Motor neuron (in vitro differentiated cells): ENCODE results near the gene GPSM3. TPM values are rescaled to one million over a fixed set of nuclear protein-coding genes. Genes with fewer than 3 reads are reported as not detected.
"Not testable (repeated sequence)": the region's sequence is repeated elsewhere in the genome, so short reads cannot be mapped to it uniquely, and the experiment has no call there.

Experiments
- ATAC-seq, 8 experiments: fragments of 200-7000 bp; cut with Tn5 transposase; replicated peaks in 6 of 8; 2 replicates each; pipeline ENCODE4 v1.8.0; 2021; ENCODE audit warnings: mild to moderate bottlenecking in 8 of 8, moderate library complexity in 8 of 8
- H3K27ac ChIP-seq, 2 donors: fragments of 250-450 bp; sonication (Bioruptor Pico); 2 replicates each; pipeline ENCODE4 v1.9.0; 2021; ENCODE audit warnings: antibody characterized with exemption in 2 of 2, mild to moderate bottlenecking in 2 of 2, moderate library complexity in 1 of 2
- H3K4me1 ChIP-seq, 2 donors: fragments of 250-450 bp; sonication (Bioruptor Pico); replicated peaks in 1 of 2; 2 replicates each; pipeline ENCODE4 v1.6.1; 2021; ENCODE audit warnings: antibody characterized with exemption in 2 of 2, mild to moderate bottlenecking in 2 of 2, moderate library complexity in 1 of 2
- H3K4me3 ChIP-seq, 5 donors: fragments of 250-450 bp; sonication (Bioruptor Pico); 2 replicates each; pipeline ENCODE4 v1.9.0; 2021; ENCODE audit warnings: antibody characterized with exemption in 5 of 5, mild to moderate bottlenecking in 5 of 5, moderate library complexity in 4 of 5
- WGBS, 10 experiments: fragments of 450-650 bp; shearing (Covaris generic); methylation state at CpG; one replicate each; pipeline ENCODE4 v1.0.0; 2022; 5-methylcytosine and 5-hydroxymethylcytosine counted together
- in situ Hi-C, 9 experiments: fragments of 400-800 bp; cut with MboI; loops; one replicate each; pipeline ENCODE4 v1.15.0; 2021; ENCODE audit warnings: low sequenced_read_pairs in 9 of 9, low pct_unique_long_range_greater_than_20kb in 2 of 9; ENCODE audit not compliant: unreplicated experiment in 9 of 9
- total RNA-seq, 8 experiments: library from RNA; unstranded; fragments of 300-600 nt; gene quantifications; 2 replicates each; pipeline versions ENCODE4 v1.2.3 to v1.2.4, GENCODE V29; 2022

The GPSM3 gene
- total RNA-seq, 8 experiments from 2014 or later, result 0.60 to 7.7 (median 1.4) TPM

GRCh38 chr6:32190054-32190851 is 2.2 kb downstream of the GPSM3 start, which contains the start of gene PBX2:
Gene PBX2 (minus strand): TSS chr6:32190202. CDS start chr6:32189915, 287 bp downstream.
- Histone ChIP-seq H3K4me3 (peak within 1 kb of the TSS; percentile 42 to 68 (median 65)), H3K27ac (peak within 1 kb of the TSS; percentile 86 to 88), H3K4me1 (peaks cover 22 to 33% of the 10 kb centered on the region in 2 donors)
- 0% methylated on average over 1 to 3 of the region's 23 CpGs; no CpG with 5 or more reads in 8 of the 10 experiments for whole genome bisulfite sequencing, 10 experiments
- in situ Hi-C loops, result loop anchor here in 1 of 9 experiments (25.0 kb wide), 1 partner anchor 653 kb away; the partner anchor contains the start of genes ATP6V1G2, DDX39B, MCCD1 and NFKBIL1
- ATAC-seq, result peak; percentile 19 to 73 (median 68)

GRCh38 chr6:32189742-32190053 is 2.7 kb downstream of the GPSM3 start:
- peak overlapping the region; percentile 86 to 88 for H3K27ac ChIP-seq
- whole genome bisulfite sequencing, 10 experiments, result no CpG with 5 or more reads among the region's 23 CpGs
- H3K4me1 ChIP-seq, result peaks cover 19 to 32% of the 10 kb centered on the region in 2 donors
- peak overlapping the region; percentile 42 to 68 (median 65) for H3K4me3 ChIP-seq
- ATAC-seq, result no peak
- in situ Hi-C loops, result loop anchor here in 1 of 9 experiments (25.0 kb wide), 1 partner anchor 652 kb away; the partner anchor contains the start of genes ATP6V1G2, DDX39B, MCCD1 and NFKBIL1

GRCh38 chr6:32189069-32189741 is 3.2 kb downstream of the GPSM3 start:
- H3K27ac ChIP-seq, result peak overlapping the region; percentile 86 to 88
- WGBS, 10 experiments, result 0% methylated on average over 1 of the region's 10 CpGs; no CpG with 5 or more reads in 8 of the 10 experiments
- peak in 5 of 8 experiments; percentile 9 to 62 (median 51) for ATAC-seq
- in situ Hi-C loops, result loop anchor here in 1 of 9 experiments (25.0 kb wide), 1 partner anchor 652 kb away; the partner anchor contains the start of genes ATP6V1G2, DDX39B, MCCD1 and NFKBIL1
- H3K4me3 ChIP-seq, result peak overlapping the region; percentile 42 to 68 (median 65)
- peaks cover 20 to 34% of the 10 kb centered on the region in 2 donors for H3K4me1 ChIP-seq

- Histone ChIP-seq H3K27ac (peak overlapping the region; percentile 86 to 88), H3K4me3 (peak overlapping the region; percentile 42 to 68 (median 65)), H3K4me1 (peaks cover 21 to 36% of the 10 kb centered on the region in 2 donors)
- in situ Hi-C loops, result loop anchor here in 1 of 9 experiments (25.0 kb wide), 1 partner anchor 651 kb away; the partner anchor contains the start of genes ATP6V1G2, DDX39B, MCCD1 and NFKBIL1
- peak; percentile 1 to 36 (median 14) for ATAC-seq
- WGBS, 10 experiments, result 0 to 20% (median 14%) methylated on average over 1 to 2 of the region's 13 CpGs; no CpG with 5 or more reads in 5 of the 10 experiments
Measured at GRCh38 chr6:32188381-32189068, 3.9 kb downstream of the GPSM3 start.

GRCh38 chr6:32187725-32188380 is 4.6 kb downstream of the GPSM3 start:
- in situ Hi-C loops, result loop anchor here in 1 of 9 experiments (25.0 kb wide), 1 partner anchor 651 kb away; the partner anchor contains the start of genes ATP6V1G2, DDX39B, MCCD1 and NFKBIL1
- not testable (repeated sequence) for H3K27ac ChIP-seq

GRCh38 chr6:32187009-32187709 is 5.3 kb downstream of the GPSM3 start:
- WGBS, 10 experiments, result 87 to 100% (median 90%) methylated on average over 2 to 5 of the region's 12 CpGs; no CpG with 5 or more reads in 5 of the 10 experiments
- H3K4me1 ChIP-seq, result peaks cover 21 to 36% of the 10 kb centered on the region in 2 donors
- no peak for ATAC-seq
- H3K27ac ChIP-seq, result no peak overlapping the region
- no peak overlapping the region for H3K4me3 ChIP-seq
- in situ Hi-C loops, result loop anchor here in 1 of 9 experiments (25.0 kb wide), 1 partner anchor 650 kb away; the partner anchor contains the start of genes ATP6V1G2, DDX39B, MCCD1 and NFKBIL1

More at GRCh38 chr6:32187725-32188380, 4.6 kb downstream of the GPSM3 start:
- peaks cover 21 to 36% of the 10 kb centered on the region in 2 donors for H3K4me1 ChIP-seq
- not testable (repeated sequence) for ATAC-seq
- peak overlapping the region in 4 of 5 donors; percentile 42 to 68 (median 62) for H3K4me3 ChIP-seq
- WGBS, 10 experiments, result 80 to 100% (median 98%) methylated on average over 2 to 5 of the region's 18 CpGs; no CpG with 5 or more reads in 6 of the 10 experiments

GRCh38 chr6:32186151-32186840 is 6.1 kb downstream of the GPSM3 start:
- not testable (repeated sequence) for ATAC-seq, H3K4me3 ChIP-seq
- H3K4me1 ChIP-seq, result peaks cover 21 to 36% of the 10 kb centered on the region in 2 donors
- H3K27ac ChIP-seq, result peak overlapping the region in 1 of 2 donors; percentile 56
- 33 to 100% (median 75%) methylated on average over 3 to 6 of the region's 10 CpGs; no CpG with 5 or more reads in 3 of the 10 experiments for WGBS, 10 experiments
- in situ Hi-C loops, result loop anchor here in 1 of 9 experiments (25.0 kb wide), 1 partner anchor 649 kb away; the partner anchor contains the start of genes ATP6V1G2, DDX39B, MCCD1 and NFKBIL1

GRCh38 chr6:32185681-32186131 is 6.7 kb downstream of the GPSM3 start:
- Histone ChIP-seq H3K27ac (peak overlapping the region in 1 of 2 donors; percentile 56), H3K4me1 (peaks cover 15 to 33% of the 10 kb centered on the region in 2 donors)
- peak; percentile 18 to 74 (median 36) for ATAC-seq
- 0 to 60% (median 1%) methylated on average over 1 to 9 of the region's 11 CpGs; no CpG with 5 or more reads in 6 of the 10 experiments for WGBS, 10 experiments
- not testable (repeated sequence) for H3K4me3 ChIP-seq
- in situ Hi-C loops, result loop anchor here in 1 of 9 experiments (25.0 kb wide), 1 partner anchor 648 kb away; the partner anchor contains the start of genes ATP6V1G2, DDX39B, MCCD1 and NFKBIL1

- H3K4me1 ChIP-seq, result peaks cover 18 to 38% of the 10 kb centered on the region in 2 donors
- ATAC-seq, result no peak
- WGBS, 10 experiments, result 0 to 100% (median 93%) methylated on average over 1 to 2 of the region's 6 CpGs; no CpG with 5 or more reads in 5 of the 10 experiments
- H3K27ac ChIP-seq, result peak within 1 kb of the TSS; percentile 37 to 66
- no peak within 1 kb of the TSS for H3K4me3 ChIP-seq
- in situ Hi-C loops, result loop anchor here in 1 of 9 experiments (25.0 kb wide), 1 partner anchor 647 kb away; the partner anchor contains the start of genes ATP6V1G2, DDX39B, MCCD1 and NFKBIL1
Measured at GRCh38 chr6:32184084-32184640, 8.3 kb downstream of the GPSM3 start, which contains the start of gene AGER. Gene AGER (minus strand): TSS chr6:32184253. CDS start chr6:32184222, 31 bp downstream.

- Histone ChIP-seq H3K4me3 (no peak overlapping the region), H3K27ac (peak overlapping the region; percentile 12 to 37), H3K4me1 (peaks cover 20 to 36% of the 10 kb centered on the region in 2 donors)
- WGBS, 10 experiments, result 77 to 100% (median 98%) methylated on average over 1 to 9 of the region's 15 CpGs; no CpG with 5 or more reads in 2 of the 10 experiments
- in situ Hi-C loops, result loop anchor here in 1 of 9 experiments (25.0 kb wide), 1 partner anchor 646 kb away; the partner anchor contains the start of genes ATP6V1G2, DDX39B, MCCD1 and NFKBIL1
- no peak for ATAC-seq
Measured at GRCh38 chr6:32183483-32184083, 8.9 kb downstream of the GPSM3 start.
